ENCODE data around the gene EPHB2. TPM values are rescaled to one million over a fixed set of nuclear protein-coding genes. Genes with fewer than 3 reads are reported as not detected.

Gene EPHB2
- total and polyA plus RNA-seq, 2 of the 8 experiments (the other 6 are each of a cell fraction or from before 2014, with no cell fraction given): 15.8 to 17.2 TPM

GRCh38 chr1:22941257-22941656 lies 230.6 kb downstream of the EPHB2 start:
- H2BK5ac ChIP-seq (ENCODE audit: low read depth, low read length): no peak overlapping the region
- no peak for TF ChIP-seq JUND (IDR thresholded peaks at IDR 0.05; ENCODE audit: low read length)
- no peak for TF ChIP-seq CEBPB (IDR thresholded peaks at IDR 0.05; ENCODE audit: low read depth, low read length)
- TF ChIP-seq POLR2A (IDR thresholded peaks at IDR 0.05; ENCODE audit: control extremely low read depth in 1 of 2, low read depth in 2 of 2, low read length in 2 of 2): no peak
- no peak for TF ChIP-seq POU5F1 (IDR thresholded peaks at IDR 0.05; ENCODE audit: low read depth, low read length)
- no peak for TF ChIP-seq SAP30 (IDR thresholded peaks at IDR 0.05; ENCODE audit: insufficient read depth, insufficient replicate concordance, low read length)
- no peak for TF ChIP-seq SIN3A (conservative IDR thresholded peaks at IDR 0.05 in 1 of 2, IDR thresholded peaks at IDR 0.05 in 1 of 2; ENCODE audit: low read depth in 1 of 2, low read length in 2 of 2)

More at GRCh38 chr1:22941257-22941656, 230.6 kb downstream of the EPHB2 start:
- H3K27ac ChIP-seq (ENCODE audit: low read depth, low read length): no peak overlapping the region
- no peaks in the 10 kb centered on the region for H3K36me3 ChIP-seq (ENCODE audit: control insufficient read depth in 2 of 4, insufficient read depth in 4 of 4, low read length in 3 of 4)
- H3K4me2 ChIP-seq (ENCODE audit: insufficient read depth in 1 of 2, low read depth in 2 of 2, low read length in 2 of 2): no peak overlapping the region
- no peak overlapping the region for H4K5ac ChIP-seq (ENCODE audit: insufficient read length, low read depth, low read length)
- H3K4ac ChIP-seq (replicated peaks; ENCODE audit: insufficient read length, low read depth, low read length): no peak overlapping the region
- no peaks in the 10 kb centered on the region for H3K23me2 ChIP-seq (ENCODE audit: low read depth, low read length)
- H2BK15ac ChIP-seq (ENCODE audit: low read length): no peak overlapping the region
- no peaks in the 10 kb centered on the region for H4K20me1 ChIP-seq (replicated peaks in 1 of 2; ENCODE audit: control insufficient read depth in 1 of 2, insufficient read depth in 2 of 2, low read length in 2 of 2)
- no peak overlapping the region for H3K14ac ChIP-seq (ENCODE audit: insufficient read length)
- H3K4me3 ChIP-seq (ENCODE audit: extremely low read depth in 1 of 4, insufficient read depth in 2 of 4, low read depth in 3 of 4, low read length in 4 of 4): no peak overlapping the region
- no peaks in the 10 kb centered on the region for H3K79me1 ChIP-seq (ENCODE audit: low read depth, low read length)
- no peak overlapping the region for H4K91ac ChIP-seq (replicated peaks; ENCODE audit: insufficient read length, low read length)
- H2BK120ac ChIP-seq (replicated peaks; ENCODE audit: low read depth, low read length): no peak overlapping the region
- DNase-seq (ENCODE audit: low read depth in 1 of 2, low spot score in 2 of 2) (no peak), FAIRE-seq (no peak)
- H3K9ac ChIP-seq (replicated peaks in 1 of 4; ENCODE audit: extremely low read depth in 1 of 4, low read depth in 3 of 4, low read length in 3 of 4): no peak overlapping the region
- H2BK20ac ChIP-seq (ENCODE audit: low read length): no peak overlapping the region
- H2BK12ac ChIP-seq (ENCODE audit: low read depth, low read length): no peak overlapping the region
- no peaks in the 10 kb centered on the region for H3K79me2 ChIP-seq (ENCODE audit: control insufficient read depth in 1 of 2, insufficient read depth in 2 of 2, low read length in 2 of 2)
- H2AK5ac ChIP-seq (ENCODE audit: low read depth, low read length): no peak overlapping the region
- ChIA-PET CTCF (ENCODE audit: partially characterized antibody) (no interaction called here), POLR2A (ENCODE audit: partially characterized antibody) (no interaction called here)
- H2AFZ ChIP-seq (ENCODE audit: low read length): no peak overlapping the region
- no peak overlapping the region for H4K8ac ChIP-seq (ENCODE audit: extremely low read depth, insufficient read depth, low read length)
- H3K4me1 ChIP-seq (replicated peaks in 1 of 4; ENCODE audit: control insufficient read depth in 3 of 4, insufficient read depth in 4 of 4, low read length in 3 of 4): no peaks in the 10 kb centered on the region
- H3K9me3 ChIP-seq (ENCODE audit: insufficient read depth in 2 of 2, low read depth in 1 of 2, low read length in 1 of 2): peaks cover 0 to 6% of the 10 kb centered on the region in 2 experiments; a peak in 2 of 4 replicates
- no peak overlapping the region for H3K23ac ChIP-seq (ENCODE audit: insufficient read length)
- H3K18ac ChIP-seq (ENCODE audit: extremely low read depth, low read length): no peak overlapping the region
- 90% methylated on average over 2 of the region's 2 CpGs; no CpG with 5 or more reads in 1 of the 2 experiments for WGBS, 2 experiments (ENCODE audit: extremely low coverage in 1 of 2, insufficient coverage in 1 of 2, insufficient read length in 1 of 2, insufficient replicate concordance in 2 of 2, low coverage in 1 of 2, low lambda C conversion rate in 2 of 2, missing lambda C conversion rate in 1 of 2)
- H3K27me3 ChIP-seq (replicated peaks in 1 of 4; ENCODE audit: control insufficient read depth in 3 of 4, extremely low read depth in 1 of 4, insufficient read depth in 3 of 4, low read length in 3 of 4): no peaks in the 10 kb centered on the region
- H3K56ac ChIP-seq (replicated peaks; ENCODE audit: insufficient read length, low read depth, low read length): no peak overlapping the region
